ENCODE data around the gene SLC7A6OS. TPM values are rescaled to one million over a fixed set of nuclear protein-coding genes. Genes with fewer than 3 reads are reported as not detected.

SLC7A6OS gene
- total RNA-seq, 1 donor from 2014 or later: 16.6 TPM

DNA sequence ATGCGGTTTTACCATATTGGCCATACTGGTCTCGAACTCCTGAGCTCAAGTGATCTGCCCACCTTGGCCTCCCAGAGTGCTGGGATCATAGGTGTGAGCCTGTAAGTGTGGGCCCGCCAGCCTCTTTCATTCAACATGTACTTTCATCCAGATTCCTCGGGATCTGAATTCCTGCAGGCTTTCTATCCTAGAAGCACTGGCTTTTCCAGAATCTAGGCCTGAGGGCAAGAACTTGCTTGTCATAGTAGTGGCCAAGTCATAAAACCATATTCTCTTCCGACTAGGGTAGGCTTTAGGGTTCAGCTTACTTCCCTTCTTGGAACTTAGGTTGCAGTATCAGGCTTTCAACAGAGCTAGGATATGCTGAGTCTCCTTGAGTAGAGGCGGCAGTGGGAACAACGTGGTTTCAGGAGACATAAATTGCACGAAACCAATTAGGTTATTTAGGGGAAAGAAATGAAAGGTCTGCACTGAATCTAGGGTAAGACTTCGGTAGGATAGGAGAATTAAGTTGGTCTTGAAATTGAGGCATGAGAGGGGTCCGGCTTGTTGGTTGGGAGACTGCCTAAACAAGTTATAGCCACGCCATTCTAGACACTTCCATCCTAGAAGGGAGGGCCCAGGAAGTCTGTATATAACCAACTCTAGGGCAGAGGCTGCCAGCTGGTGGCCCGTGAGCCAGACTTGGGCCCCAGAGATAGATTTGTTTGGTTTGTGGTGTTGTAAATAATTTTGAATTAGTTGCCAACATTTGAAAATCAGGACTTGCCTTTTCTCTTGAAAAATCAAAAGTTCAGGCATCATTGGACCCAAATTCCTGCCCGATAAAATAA lies 30.8 kb downstream of the SLC7A6OS start:
- no peak for DNase-seq (ENCODE audit: low read depth, low spot score)

GRCh38 chr16:68276223-68276622 lies 34.5 kb downstream of the SLC7A6OS start:
- no peak for DNase-seq (ENCODE audit: low read depth, low spot score)

GRCh38 chr16:68275611-68276191 lies 35.0 kb downstream of the SLC7A6OS start:
- no peak for DNase-seq (ENCODE audit: low read depth, low spot score)

- no peak for DNase-seq (ENCODE audit: low read depth, low spot score)
Observed at GRCh38 chr16:68274441-68274840, 36.3 kb downstream of the SLC7A6OS start.

DNA sequence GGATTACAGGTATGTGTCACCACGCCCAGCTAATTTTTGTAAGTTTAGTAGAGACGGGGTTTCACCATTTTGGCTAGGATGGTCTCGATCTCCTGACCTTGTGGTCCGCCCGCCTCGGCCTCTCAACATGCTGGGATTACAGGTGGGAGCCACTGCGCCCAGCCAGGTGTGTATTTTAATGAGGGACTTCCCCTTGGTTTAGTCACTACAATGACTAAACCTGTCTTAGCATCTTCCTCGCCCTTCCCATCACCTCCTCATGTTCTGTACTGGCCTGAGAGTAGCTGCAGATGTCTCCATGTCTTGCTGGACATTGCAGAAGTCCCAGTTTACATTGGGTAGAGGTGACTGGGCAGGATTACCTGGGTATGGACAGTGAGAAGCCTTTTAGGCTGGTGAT lies 36.9 kb downstream of the SLC7A6OS start:
- no peak for DNase-seq (ENCODE audit: low read depth, low spot score)

- no peak for DNase-seq (ENCODE audit: low read depth, low spot score)
Observed at GRCh38 chr16:68273459-68273858, 37.3 kb downstream of the SLC7A6OS start.

- no peak for DNase-seq (ENCODE audit: low read depth, low spot score)
Observed at GRCh38 chr16:68272507-68273209, 38.1 kb downstream of the SLC7A6OS start.

DNA sequence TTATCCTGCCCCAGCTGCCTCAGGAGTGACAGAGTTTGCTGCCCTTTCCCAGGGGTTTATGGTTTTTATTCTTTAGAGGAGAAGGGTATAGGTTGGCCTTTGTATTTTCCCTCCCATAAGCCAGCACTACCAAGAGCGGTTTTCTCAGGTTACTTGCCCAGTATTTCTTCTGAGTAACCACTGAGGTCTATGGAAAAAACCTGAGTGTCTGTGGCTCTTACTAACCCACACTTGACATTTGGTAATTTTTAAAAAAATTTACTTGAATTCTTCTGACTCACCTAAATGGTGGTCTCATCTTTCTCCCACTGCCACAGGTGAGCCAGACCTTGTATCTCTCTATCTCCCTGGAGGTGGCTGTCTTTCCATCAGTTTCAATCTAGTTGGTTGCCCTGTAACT lies 40.4 kb downstream of the SLC7A6OS start:
- DNase-seq (ENCODE audit: low read depth, low spot score): no peak

DNA sequence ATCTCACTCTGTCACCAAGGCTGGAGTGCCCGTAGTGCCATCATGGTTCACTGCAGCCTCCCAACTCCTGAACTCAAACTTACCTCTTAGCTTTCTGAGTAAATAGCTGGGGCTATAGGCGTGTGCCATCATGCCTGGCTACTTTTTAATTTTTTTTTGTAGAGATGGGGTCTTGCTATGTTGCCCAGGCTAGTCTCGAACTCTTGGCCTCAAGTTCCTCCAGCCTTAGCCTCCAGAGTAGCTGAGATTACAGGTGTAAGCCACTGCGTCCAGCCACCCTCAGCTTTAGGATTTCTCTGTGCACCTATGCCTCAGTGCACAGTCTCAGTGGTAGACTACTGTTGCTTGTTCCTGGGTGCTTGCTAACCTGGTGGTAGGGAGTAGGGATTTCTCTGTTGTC lies 41.0 kb downstream of the SLC7A6OS start:
- DNase-seq (ENCODE audit: low read depth, low spot score): no peak

DNA sequence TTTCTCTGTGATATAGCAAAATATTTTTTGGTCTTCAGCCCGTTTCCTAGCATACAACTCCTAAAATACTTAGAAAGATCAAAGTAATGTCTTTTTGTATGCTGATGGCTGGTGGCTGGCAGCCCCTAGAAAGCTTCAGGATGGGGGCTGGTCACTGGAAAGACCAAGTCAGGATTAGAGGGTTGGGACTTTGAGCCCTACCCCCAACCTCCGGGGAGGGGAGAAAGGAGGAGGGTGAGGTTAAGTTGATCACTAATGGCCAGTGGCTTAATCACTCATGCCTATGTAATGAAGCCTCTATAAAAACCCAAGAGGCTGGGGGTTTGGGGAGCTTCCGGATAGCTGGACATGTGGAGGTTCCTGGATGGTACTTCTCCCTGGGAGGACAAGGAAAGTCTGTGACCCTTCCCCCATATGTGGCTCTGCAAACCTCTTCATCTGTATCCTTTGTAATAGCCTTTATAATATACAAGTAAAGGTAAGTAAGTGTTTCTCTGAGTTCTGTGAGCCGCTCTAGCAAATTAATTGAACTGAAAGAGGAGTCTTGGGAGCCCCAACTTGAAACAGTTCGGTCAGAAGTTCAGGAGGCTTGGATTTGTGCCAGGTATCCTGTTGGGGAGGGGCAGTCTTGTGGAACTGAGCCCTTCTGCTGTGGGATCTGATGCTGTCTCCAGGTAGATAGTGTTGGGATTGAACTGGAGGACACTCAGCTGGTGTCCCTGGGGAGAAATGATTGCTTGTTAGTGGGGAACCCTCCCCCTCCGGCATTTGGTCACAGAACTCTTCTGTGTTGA lies 42.9 kb downstream of the SLC7A6OS start:
- DNase-seq (ENCODE audit: low read depth, low spot score): no peak

DNA sequence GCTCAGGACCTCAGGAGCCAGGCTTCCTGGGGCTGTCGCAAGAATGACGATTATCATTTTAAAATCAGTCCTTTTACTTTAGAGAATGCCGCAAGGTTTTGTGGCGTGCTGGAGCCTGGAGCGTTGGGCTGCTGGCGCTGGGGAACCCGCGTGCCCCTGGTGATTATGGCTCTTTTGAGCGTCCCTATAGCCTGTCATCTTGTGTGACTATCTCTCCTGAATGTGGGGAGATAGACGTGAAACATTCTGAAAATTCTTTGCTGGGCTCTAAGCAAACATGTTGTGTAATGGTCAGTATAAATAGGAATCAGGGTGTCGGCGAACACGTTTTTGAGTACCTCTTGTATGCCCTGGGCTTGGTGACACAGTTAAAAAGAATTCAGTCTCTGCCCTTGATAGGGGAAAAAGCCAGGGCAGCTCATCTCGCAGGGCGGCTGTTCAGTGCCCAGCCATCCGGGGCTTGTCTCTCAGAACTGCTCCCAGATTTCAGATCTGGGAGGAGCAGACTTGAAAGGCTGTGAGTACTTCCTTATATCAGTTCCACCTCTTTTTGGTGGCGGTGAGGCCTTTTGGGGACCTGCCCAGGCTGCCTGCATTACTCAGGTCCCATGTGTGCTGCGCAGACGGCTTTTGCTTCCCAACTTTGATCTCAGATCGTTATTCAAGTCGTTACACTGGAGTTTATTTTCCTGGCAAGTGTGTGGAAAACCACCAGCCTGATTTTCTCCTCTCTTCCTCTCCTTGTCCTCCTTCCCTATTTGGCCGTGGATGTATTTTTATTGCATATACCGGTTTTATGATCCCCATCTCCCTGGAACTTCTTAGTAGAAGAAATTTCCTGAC lies 45.4 kb downstream of the SLC7A6OS start:
- DNase-seq (ENCODE audit: low read depth, low spot score): no peak

DNA sequence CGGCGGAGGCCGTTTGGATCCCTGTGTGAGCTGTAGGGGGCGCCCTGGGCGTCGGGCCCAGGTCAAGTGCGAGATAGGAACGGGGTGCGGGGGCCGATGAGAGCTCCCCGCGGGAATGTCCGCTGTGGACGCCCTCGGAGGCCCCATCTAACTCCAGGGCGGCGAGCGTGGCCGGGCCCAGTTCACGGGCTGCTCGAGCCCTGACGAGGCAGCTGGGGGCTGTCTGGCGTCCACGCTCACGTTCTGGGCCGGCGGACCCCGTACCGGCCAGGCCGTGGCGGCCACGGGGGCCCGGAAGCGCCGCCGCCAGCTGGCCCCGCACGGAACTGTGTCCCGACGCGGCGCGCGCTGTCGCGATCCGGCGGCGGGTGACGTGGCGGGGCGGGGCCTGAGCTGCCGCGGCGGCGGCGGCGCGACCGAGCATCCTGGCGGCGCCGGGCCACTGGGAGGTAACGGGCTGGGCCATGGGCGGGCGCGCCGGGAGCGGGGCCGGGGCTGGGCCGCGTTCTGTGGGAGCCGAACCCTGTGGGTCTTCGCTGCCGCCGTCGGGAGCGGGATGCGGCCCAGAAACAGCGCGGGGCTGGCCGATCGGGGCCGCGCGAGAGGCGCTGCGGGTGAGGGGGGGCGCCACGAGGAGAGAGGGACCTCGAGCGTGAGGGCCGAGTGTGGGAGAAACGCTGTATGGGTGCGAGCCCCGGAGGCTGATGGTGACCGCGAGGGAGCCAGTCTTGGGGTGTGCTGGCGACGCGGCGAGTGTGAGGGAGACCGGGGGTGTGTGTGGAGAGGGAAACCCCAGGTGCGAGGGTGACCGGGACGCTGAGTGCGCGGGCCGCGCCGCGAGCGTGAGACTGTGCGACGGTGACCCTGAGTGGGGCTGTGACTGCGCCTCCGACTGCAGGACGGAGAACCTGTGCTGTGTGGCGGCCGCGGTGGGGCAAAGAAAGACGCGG lies 46.3 kb downstream of the SLC7A6OS start, which contains the start of gene SLC7A6:
Gene SLC7A6 (plus strand): TSS at position 399 of the 950 bp plus-strand sequence. CDS start 10,201 bp downstream, outside the sequence.
- no peak for DNase-seq (ENCODE audit: low read depth, low spot score)

GRCh38 chr16:68263559-68264127 lies 47.1 kb downstream of the SLC7A6OS start:
- DNase-seq (ENCODE audit: low read depth, low spot score): no peak

GRCh38 chr16:68259007-68259825 lies 51.5 kb downstream of the SLC7A6OS start:
- DNase-seq (ENCODE audit: low read depth, low spot score): no peak

DNA sequence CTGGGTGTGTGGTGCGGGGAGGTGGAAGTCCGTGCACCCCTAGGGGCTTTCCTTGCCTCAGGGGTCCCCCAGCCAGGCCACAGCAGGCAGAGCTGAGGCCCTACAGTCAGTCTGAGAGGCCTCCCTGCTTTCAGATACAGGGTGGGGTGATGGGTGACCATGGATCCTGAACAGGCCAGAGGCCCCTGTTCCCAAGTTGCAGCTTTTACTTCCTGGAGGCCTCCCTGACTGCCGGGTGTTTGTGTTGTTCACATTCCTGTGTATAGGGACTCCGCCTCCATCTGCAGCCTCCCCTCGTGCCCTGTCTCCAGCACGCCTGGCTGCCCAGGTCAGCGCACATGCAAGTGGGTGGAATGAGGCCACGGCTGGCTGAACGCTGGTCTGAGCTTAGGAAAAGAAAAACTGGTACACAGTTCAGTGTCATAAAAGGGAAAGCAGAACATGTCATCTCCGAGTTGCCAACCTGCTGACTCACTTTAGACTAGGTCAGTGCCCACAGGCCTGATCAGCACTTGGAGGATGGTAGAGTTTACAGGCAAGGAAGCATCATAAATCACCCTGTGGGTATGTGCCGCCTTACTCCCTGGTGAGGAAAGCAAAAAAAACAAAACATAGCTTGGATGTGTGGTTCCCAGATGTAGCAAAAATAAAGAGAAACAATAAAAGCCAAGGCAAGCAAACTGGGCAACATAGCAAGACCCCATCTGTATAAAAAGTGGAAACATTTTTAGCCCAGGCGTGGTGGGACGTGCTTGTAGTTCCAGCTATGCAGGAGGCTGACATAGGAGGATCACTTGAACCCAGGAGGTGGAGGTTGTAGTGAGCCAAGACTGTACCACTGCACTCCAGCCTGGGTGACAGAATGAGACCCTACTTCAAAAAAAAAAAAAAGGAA lies 52.6 kb downstream of the SLC7A6OS start:
- no peak for DNase-seq (ENCODE audit: low read depth, low spot score)

DNA sequence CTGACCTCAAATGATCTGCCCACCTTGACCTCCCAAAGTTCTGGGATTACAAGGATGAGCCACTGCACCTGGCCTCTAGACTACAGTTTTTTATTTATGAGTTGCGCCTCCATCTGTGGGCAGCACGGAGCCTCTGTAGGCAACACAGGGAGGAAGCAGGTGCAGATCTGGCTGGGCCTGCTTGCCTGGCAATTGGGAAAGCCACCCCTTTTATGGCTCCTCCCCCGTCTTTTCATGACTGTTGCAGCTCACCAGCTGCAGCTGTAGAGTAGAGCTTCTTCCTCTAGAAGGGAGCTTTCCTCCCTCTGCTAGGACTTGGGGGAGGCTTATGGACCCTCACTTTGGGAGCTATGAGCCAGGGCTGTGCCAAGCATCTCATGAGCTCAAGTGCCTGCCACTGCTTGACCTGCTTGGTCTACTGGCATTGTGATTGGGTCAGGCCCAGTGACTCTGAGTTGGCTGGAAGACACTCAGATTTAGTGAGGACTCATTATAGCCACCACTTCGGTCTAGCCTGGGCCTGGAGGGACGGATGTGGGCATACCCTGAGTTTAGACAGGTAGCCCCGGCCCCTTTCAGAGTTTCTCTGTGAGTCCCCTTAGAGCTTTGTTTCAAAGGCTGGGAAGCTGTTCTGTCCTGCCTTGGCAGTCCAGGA lies 53.4 kb downstream of the SLC7A6OS start:
- no peak for DNase-seq (ENCODE audit: low read depth, low spot score)

DNA sequence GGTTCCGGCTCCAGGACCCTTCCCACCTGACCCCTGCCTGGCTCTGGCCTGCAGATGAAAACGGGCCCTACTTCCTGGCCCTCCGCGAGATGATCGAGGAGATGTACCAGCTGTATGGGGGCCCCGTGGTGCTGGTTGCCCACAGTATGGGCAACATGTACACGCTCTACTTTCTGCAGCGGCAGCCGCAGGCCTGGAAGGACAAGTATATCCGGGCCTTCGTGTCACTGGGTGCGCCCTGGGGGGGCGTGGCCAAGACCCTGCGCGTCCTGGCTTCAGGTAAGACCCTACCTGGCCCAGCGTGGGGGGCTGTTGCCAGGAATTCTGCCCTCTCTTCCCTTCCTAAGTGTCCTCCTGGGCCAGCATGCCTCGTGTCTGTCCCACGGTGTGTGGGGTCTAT lies 55.0 kb downstream of the SLC7A6OS start:
- DNase-seq (ENCODE audit: low read depth, low spot score): no peak

All from pulmonary artery endothelial cell (primary cell).